MM.1S (cell line): Measurements from ENCODE around the gene CCDC80.

Source experiments
- DNase-seq: peaks from one replicate; pipeline ENCODE4 v3.0.0-alpha.2; 2015
- H2AFZ ChIP-seq: fragments of 300-600 bp; sonication (generic); 2 replicates; pipeline ENCODE4 v1.6.0; 2016; ENCODE audit warnings: antibody characterized with exemption, low read length
- H3F3A ChIP-seq: fragments of 300-600 bp; sonication (generic); 2 replicates; pipeline ENCODE4 v1.6.1; 2016; ENCODE audit warnings: mild to moderate bottlenecking, antibody characterized with exemption, low read length, moderate library complexity, mixed read lengths; ENCODE audit not compliant: insufficient read depth
- H3K27ac ChIP-seq: fragments of 300-600 bp; sonication (generic); 2 replicates; pipeline ENCODE4 v1.5.1; 2016; ENCODE audit warnings: mild to moderate bottlenecking, low read length
- H3K27me3 ChIP-seq: fragments of 300-600 bp; sonication (generic); replicated peaks from 2 replicates; pipeline ENCODE4 v1.6.0; 2016; ENCODE audit warnings: low read length; ENCODE audit not compliant: insufficient read depth
- H3K36me3 ChIP-seq: fragments of 300-600 bp; sonication (generic); replicated peaks from 2 replicates; pipeline ENCODE4 v1.6.1; 2016; ENCODE audit warnings: mild to moderate bottlenecking, low read length, mixed read lengths; ENCODE audit not compliant: insufficient read depth
- H3K4me1 ChIP-seq: fragments of 300-600 bp; sonication (generic); 2 replicates; pipeline ENCODE4 v1.6.1; 2016; ENCODE audit warnings: low read length, mixed read lengths
- H3K4me2 ChIP-seq: fragments of 300-600 bp; sonication (generic); 2 replicates; pipeline ENCODE4 v1.6.0; 2016; ENCODE audit warnings: low read depth, low read length
- H3K4me3 ChIP-seq: fragments of 300-600 bp; sonication (generic); 2 replicates; pipeline ENCODE4 v1.5.1; 2016; ENCODE audit warnings: low read length, mixed read lengths
- H3K79me2 ChIP-seq: fragments of 300-600 bp; sonication (generic); 2 replicates; pipeline ENCODE4 v1.6.1; 2016; ENCODE audit warnings: mixed run types, low read length, mixed read lengths
- H3K9ac ChIP-seq: fragments of 300-600 bp; sonication (generic); 2 replicates; pipeline ENCODE4 v1.6.1; 2016; ENCODE audit warnings: low read length, mixed read lengths
- H3K9me2 ChIP-seq: fragments of 300-600 bp; sonication (generic); replicated peaks from 2 replicates; pipeline ENCODE4 v1.6.1; 2016; ENCODE audit warnings: mild to moderate bottlenecking, low read length, mixed read lengths; ENCODE audit not compliant: insufficient read depth
- H3K9me3 ChIP-seq: fragments of 300-600 bp; sonication (generic); replicated peaks from 2 replicates; pipeline ENCODE4 v1.6.1; 2016; ENCODE audit warnings: mild to moderate bottlenecking, low read length, mixed read lengths; ENCODE audit not compliant: insufficient read depth
- H4K20me1 ChIP-seq: fragments of 300-600 bp; sonication (generic); 2 replicates; pipeline ENCODE4 v1.6.1; 2016; ENCODE audit warnings: mild to moderate bottlenecking, low read length, moderate library complexity, mixed read lengths; ENCODE audit not compliant: insufficient read depth
- CTCF ChIP-seq: fragments of 300-600 bp; sonication (generic); IDR thresholded peaks from 2 replicates; pipeline ENCODE4 v1.5.1; 2016; ENCODE audit warnings: antibody characterized with exemption, low read length, mixed read lengths
- EZH2 ChIP-seq: fragments of 300-600 bp; sonication (generic); optimal IDR thresholded peaks from 2 replicates; pipeline ENCODE3; 2017; ENCODE audit warnings: low read depth, mild to moderate bottlenecking, antibody characterized with exemption, low read length, mixed read lengths
- EZH2phosphoT487 ChIP-seq: fragments of 300-600 bp; sonication (generic); IDR thresholded peaks from 2 replicates; pipeline ENCODE4 v1.6.1; 2018; ENCODE audit warnings: antibody characterized with exemption, low read length

Gene CCDC80

GRCh38 chr3:112688819-112689218, 47.9 kb upstream of the CCDC80 start:
- H3K36me3 ChIP-seq = no peaks in the 10 kb centered on the region
- no peaks in the 10 kb centered on the region for H3F3A ChIP-seq
- no peak overlapping the region for H3K9ac ChIP-seq
- H3K4me1 ChIP-seq = peaks cover 16% of the 10 kb centered on the region
- no peak overlapping the region for H2AFZ ChIP-seq
- no peaks in the 10 kb centered on the region for H3K9me2 ChIP-seq
- no peaks in the 10 kb centered on the region for H3K79me2 ChIP-seq
- H4K20me1 ChIP-seq = no peaks in the 10 kb centered on the region
- no peak for DNase-seq
- H3K27me3 ChIP-seq = no peaks in the 10 kb centered on the region
- no peak overlapping the region; the same call in 1 of the 2 replicates for H3K27ac ChIP-seq
- H3K4me3 ChIP-seq = no peak overlapping the region
- TF ChIP-seq EZH2phosphoT487 = no peak
- no peak for TF ChIP-seq EZH2
- no peak for TF ChIP-seq CTCF
- H3K9me3 ChIP-seq = no peaks in the 10 kb centered on the region
- H3K4me2 ChIP-seq = peak overlapping the region; percentile 2; the same call in 1 of the 2 replicates

- H3K79me2 ChIP-seq = no peaks in the 10 kb centered on the region
- TF ChIP-seq EZH2phosphoT487 = no peak
- TF ChIP-seq EZH2 = no peak
- TF ChIP-seq CTCF = no peak
- H3K4me3 ChIP-seq = no peak overlapping the region
- no peak overlapping the region for H2AFZ ChIP-seq
- no peaks in the 10 kb centered on the region for H3K9me3 ChIP-seq
- no peaks in the 10 kb centered on the region for H3K36me3 ChIP-seq
- H3F3A ChIP-seq = no peaks in the 10 kb centered on the region
- DNase-seq = no peak
- no peak overlapping the region for H3K9ac ChIP-seq
- H3K9me2 ChIP-seq = no peaks in the 10 kb centered on the region
- no peak overlapping the region for H3K4me2 ChIP-seq
- no peak overlapping the region for H3K27ac ChIP-seq
- H3K27me3 ChIP-seq = no peaks in the 10 kb centered on the region
- peaks cover 16% of the 10 kb centered on the region for H3K4me1 ChIP-seq
- H4K20me1 ChIP-seq = no peaks in the 10 kb centered on the region
These were observed 47.3 kb upstream of the CCDC80 start for GRCh38 chr3:112688085-112688769.

- Histone ChIP-seq H3K36me3 (no peaks in the 10 kb centered on the region), H3K9me2 (no peaks in the 10 kb centered on the region), H3K4me1 (peaks cover 16% of the 10 kb centered on the region), H3K4me3 (no peak overlapping the region), H3K27ac (no peak overlapping the region), H3K27me3 (no peaks in the 10 kb centered on the region), H3K4me2 (no peak overlapping the region), H2AFZ (no peak overlapping the region), H3F3A (no peaks in the 10 kb centered on the region), H3K9me3 (no peaks in the 10 kb centered on the region), H3K79me2 (no peaks in the 10 kb centered on the region), H3K9ac (no peak overlapping the region), H4K20me1 (no peaks in the 10 kb centered on the region)
- DNase-seq = no peak
- TF ChIP-seq EZH2 = no peak
- no peak for TF ChIP-seq CTCF
- no peak for TF ChIP-seq EZH2phosphoT487
These were observed 46.7 kb upstream of the CCDC80 start for GRCh38 chr3:112687616-112688015.
